ENCODE measurements around the gene POU2F2. TPM values are rescaled to one million over a fixed set of nuclear protein-coding genes. Genes with fewer than 3 reads are reported as not detected.
A peak's percentile ranks its signal among the peaks of the same experiment; 100 is the strongest.

The POU2F2 gene
- total RNA-seq, 1 donor from 2014 or later, result 1.2 TPM

DNA sequence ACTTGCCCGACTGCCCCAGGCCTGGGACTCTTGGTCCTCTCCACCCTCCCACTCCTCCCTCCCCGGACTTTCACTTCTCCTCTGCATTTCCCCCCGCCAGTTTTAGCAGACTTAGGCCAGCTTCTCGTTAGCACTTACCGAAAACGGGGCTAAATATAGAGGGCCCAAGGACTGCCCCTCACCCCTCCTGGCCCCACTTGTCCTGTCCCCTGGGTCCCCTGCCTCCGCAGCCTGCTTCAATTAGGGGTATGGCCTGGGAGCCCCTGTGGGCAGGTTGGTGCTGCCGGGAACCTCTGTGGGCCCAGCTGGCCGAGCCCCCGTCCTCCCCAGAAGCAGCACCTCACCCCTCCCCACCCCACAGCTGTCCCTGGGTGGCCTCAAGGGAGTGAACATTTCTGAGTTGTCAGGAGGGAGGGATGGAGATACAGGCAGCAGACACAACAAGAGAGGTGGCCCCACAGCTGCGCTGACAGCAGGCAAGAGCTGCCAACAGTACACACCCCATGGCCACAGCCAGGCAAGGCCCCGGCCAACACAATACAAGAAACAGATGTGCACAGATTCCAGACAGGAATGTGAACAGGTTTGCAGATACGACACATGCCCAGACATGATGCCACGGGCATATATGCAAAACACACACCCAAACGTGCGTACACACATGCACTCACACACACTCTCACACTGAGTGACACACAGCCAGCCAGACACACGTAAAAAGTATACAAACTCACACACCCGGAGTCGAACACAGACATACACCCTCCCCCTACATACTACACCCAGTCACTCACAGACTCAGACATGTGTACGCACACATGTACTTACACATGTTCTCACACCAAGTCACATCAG, 2.6 kb downstream of the POU2F2 start:
- H3K27me3 ChIP-seq (ENCODE audit: low read depth), result peaks cover 96% of the 10 kb centered on the region
- no peaks in the 10 kb centered on the region for H3K36me3 ChIP-seq
- H3K9me3 ChIP-seq (replicated peaks), result no peaks in the 10 kb centered on the region
- intact Hi-C loops (cut with micrococcal nuclease), result loop anchor here (10.0 kb wide), 1 partner anchor 55 kb away; no protein-coding TSS in a partner anchor
- DNase-seq, result peak; percentile 29
- TF ChIP-seq, protein P1, sequence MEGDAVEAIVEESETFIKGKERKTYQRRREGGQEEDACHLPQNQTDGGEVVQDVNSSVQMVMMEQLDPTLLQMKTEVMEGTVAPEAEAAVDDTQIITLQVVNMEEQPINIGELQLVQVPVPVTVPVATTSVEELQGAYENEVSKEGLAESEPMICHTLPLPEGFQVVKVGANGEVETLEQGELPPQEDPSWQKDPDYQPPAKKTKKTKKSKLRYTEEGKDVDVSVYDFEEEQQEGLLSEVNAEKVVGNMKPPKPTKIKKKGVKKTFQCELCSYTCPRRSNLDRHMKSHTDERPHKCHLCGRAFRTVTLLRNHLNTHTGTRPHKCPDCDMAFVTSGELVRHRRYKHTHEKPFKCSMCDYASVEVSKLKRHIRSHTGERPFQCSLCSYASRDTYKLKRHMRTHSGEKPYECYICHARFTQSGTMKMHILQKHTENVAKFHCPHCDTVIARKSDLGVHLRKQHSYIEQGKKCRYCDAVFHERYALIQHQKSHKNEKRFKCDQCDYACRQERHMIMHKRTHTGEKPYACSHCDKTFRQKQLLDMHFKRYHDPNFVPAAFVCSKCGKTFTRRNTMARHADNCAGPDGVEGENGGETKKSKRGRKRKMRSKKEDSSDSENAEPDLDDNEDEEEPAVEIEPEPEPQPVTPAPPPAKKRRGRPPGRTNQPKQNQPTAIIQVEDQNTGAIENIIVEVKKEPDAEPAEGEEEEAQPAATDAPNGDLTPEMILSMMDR (IDR thresholded peaks at IDR 0.05; ENCODE audit: borderline replicate concordance), result no peak
- H3K27ac ChIP-seq (replicated peaks), result peak overlapping the region; percentile 33
- peak overlapping the region; percentile 19 for H3K4me3 ChIP-seq
- H3K4me1 ChIP-seq, result peaks cover 15% of the 10 kb centered on the region

DNA sequence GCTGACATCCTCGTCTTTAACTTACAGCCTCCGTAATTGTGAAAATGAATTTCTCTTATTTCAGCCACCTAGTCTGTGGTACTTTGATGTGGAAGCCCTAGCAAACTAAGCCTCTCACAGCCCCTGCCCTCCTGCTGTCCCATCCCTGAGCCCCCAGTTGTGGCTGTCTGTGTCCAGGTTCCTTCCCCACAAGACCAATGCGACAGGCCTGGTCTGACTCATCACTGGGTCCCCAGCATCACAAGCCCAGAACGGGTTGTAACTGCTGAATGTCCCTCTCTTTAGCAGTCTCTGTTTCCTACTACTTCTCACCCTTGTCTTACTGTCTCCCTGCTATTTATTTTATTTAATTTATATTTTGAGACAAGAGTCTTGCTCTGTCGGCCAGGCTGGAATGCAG, 5.7 kb downstream of the POU2F2 start:
- no peak overlapping the region for H3K4me3 ChIP-seq
- intact Hi-C loops (cut with micrococcal nuclease), result no loop called here
- TF ChIP-seq, protein P1 (IDR thresholded peaks at IDR 0.05; ENCODE audit: borderline replicate concordance), result no peak
- H3K36me3 ChIP-seq, result no peaks in the 10 kb centered on the region
- H3K4me1 ChIP-seq, result no peaks in the 10 kb centered on the region
- peaks cover 92% of the 10 kb centered on the region for H3K27me3 ChIP-seq (ENCODE audit: low read depth)
- no peak overlapping the region for H3K27ac ChIP-seq (replicated peaks)
- DNase-seq, result no peak
- no peaks in the 10 kb centered on the region for H3K9me3 ChIP-seq (replicated peaks)

DNA sequence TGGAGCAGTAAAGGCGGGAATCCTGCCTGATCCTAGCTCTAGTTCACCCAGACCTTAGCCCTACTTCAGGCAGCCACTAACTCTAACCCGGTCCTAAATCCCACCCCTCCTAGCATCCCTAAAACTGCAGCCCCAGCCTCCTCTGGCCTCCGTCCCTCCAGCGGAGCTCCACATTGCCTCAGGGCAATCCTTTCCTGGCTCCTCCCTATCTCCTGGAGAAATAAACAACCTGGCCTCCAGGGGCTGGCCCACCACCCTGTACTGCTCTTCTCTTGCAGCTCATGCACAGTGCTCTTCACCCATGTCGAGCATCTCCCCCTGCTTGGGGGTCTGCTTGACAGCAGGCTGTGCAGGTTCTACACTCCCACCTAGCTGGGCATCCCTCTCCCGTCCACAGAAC, 6.7 kb downstream of the POU2F2 start:
- TF ChIP-seq, protein P1 (IDR thresholded peaks at IDR 0.05; ENCODE audit: borderline replicate concordance), result no peak

DNA sequence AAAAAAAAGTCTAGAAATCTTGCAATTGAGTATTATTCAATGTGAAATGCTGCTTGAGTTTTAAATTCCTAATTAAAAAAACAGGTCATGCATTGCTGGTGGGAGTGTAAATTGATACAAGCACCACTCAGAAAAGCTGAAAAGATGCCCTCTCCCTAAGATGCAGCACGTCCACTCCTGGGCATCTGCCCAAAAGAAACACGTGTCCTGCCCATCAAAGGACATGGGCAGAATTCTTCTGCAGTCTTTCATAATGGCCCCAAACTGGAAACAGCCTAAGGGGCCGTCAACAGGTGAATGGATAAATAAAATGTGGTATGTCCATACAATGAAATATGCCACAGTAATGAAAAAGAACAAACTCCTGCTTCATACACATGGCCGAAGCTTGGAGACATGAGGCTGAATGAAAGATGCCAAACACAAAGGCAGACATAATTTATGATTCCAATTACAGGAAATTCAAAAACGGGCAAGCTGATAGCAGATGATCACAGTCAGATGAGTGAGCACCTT, 7.8 kb downstream of the POU2F2 start:
- TF ChIP-seq, protein P1 (IDR thresholded peaks at IDR 0.05; ENCODE audit: borderline replicate concordance), result no peak
- H3K4me1 ChIP-seq, result no peaks in the 10 kb centered on the region
- DNase-seq, result no peak

More for the DNA sequence above, 6.7 kb downstream of the POU2F2 start:
- Histone ChIP-seq H3K4me1 (no peaks in the 10 kb centered on the region), H3K36me3 (no peaks in the 10 kb centered on the region), H3K27me3 (ENCODE audit: low read depth) (peaks cover 82% of the 10 kb centered on the region), H3K9me3 (replicated peaks) (no peaks in the 10 kb centered on the region), H3K4me3 (no peak overlapping the region), H3K27ac (replicated peaks) (no peak overlapping the region)
- intact Hi-C loops (cut with micrococcal nuclease), result no loop called here
- no peak for DNase-seq

DNA sequence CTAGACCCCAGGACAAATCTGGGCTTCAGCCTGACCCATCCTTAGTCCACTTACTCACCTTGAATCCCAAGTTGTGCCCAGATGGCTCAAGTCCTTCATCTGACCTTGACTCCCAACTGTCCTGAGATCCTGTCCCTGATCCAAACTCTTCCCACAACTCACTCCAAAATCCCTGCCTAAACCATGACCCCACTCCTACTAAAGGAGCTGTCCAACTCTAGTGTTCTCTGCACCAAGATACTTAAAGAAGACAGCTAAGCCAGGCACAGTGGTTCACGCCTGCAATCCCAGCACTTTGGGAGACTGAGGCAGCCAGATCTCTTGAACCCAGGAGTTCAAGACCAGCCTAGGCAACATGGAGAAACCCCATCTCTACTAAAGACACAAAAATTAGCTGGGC, 8.5 kb downstream of the POU2F2 start:
- H3K4me1 ChIP-seq, result no peaks in the 10 kb centered on the region
- intact Hi-C loops (cut with micrococcal nuclease), result no loop called here
- no peak overlapping the region for H3K4me3 ChIP-seq
- peaks cover 65% of the 10 kb centered on the region for H3K27me3 ChIP-seq (ENCODE audit: low read depth)
- H3K36me3 ChIP-seq, result no peaks in the 10 kb centered on the region
- no peak overlapping the region for H3K27ac ChIP-seq (replicated peaks)
- TF ChIP-seq, protein P1 (IDR thresholded peaks at IDR 0.05; ENCODE audit: borderline replicate concordance), result no peak
- H3K9me3 ChIP-seq (replicated peaks), result no peaks in the 10 kb centered on the region
- no peak for DNase-seq

More for the DNA sequence above, 7.8 kb downstream of the POU2F2 start:
- Histone ChIP-seq H3K4me3 (no peak overlapping the region), H3K27ac (replicated peaks) (no peak overlapping the region), H3K27me3 (ENCODE audit: low read depth) (peaks cover 71% of the 10 kb centered on the region), H3K9me3 (replicated peaks) (no peaks in the 10 kb centered on the region), H3K36me3 (no peaks in the 10 kb centered on the region)
- intact Hi-C loops (cut with micrococcal nuclease), result no loop called here

Measured in left ventricle myocardium inferior (tissue), 1 donor.